Left colon (tissue), 2 donors: Measurements from ENCODE around the gene MYEOV. TPM values are rescaled to one million over a fixed set of nuclear protein-coding genes. Genes with fewer than 3 reads are reported as not detected.

Experiments used
- ATAC-seq: fragments of 200-7000 bp; cut with Tn5 transposase; one replicate; pipeline ENCODE4 v1.9.1; 2020; ENCODE audit warnings: mild to moderate bottlenecking, moderate library complexity
- DNase-seq, 2 donors: peaks; one replicate each; pipeline ENCODE4 v3.0.0-alpha.2; 2020
- intact Hi-C, 2 donors: fragments of 100-400 bp; cut with DNase I in 1 of 2; cut with micrococcal nuclease in 1 of 2; formaldehyde crosslinking; loops; one replicate each; pipeline versions ENCODE4 v1.11.2 to v1.14.0; 2022; cut with DNase I, micrococcal nuclease
- total RNA-seq, 2 donors: library from RNA; stranded (reverse); fragmentation: NEBNext Ultra II Directional; extraction: Animal tissue kit (Norgen Biotek cat#: 25700); gene quantifications; one replicate each; pipeline ENCODE4 v1.2.1, GENCODE V29; 2021
- donor health status: DM: no; HTN: no; CAD: no.
- donor health status: DM: yes; HTN: yes; CAD: no.

The MYEOV gene
- total RNA-seq, 2 donors from 2014 or later: 3.8 to 8.0 TPM

GRCh38 chr11:69309631-69310280, 15.8 kb downstream of the MYEOV start:
- intact Hi-C loops: no loop called here
- no peak for ATAC-seq
- DNase-seq: no peak

- DNase-seq: no peak
- no peak for ATAC-seq
- intact Hi-C loops: no loop called here
These were observed 16.4 kb downstream of the MYEOV start for GRCh38 chr11:69310351-69310750.

DNA sequence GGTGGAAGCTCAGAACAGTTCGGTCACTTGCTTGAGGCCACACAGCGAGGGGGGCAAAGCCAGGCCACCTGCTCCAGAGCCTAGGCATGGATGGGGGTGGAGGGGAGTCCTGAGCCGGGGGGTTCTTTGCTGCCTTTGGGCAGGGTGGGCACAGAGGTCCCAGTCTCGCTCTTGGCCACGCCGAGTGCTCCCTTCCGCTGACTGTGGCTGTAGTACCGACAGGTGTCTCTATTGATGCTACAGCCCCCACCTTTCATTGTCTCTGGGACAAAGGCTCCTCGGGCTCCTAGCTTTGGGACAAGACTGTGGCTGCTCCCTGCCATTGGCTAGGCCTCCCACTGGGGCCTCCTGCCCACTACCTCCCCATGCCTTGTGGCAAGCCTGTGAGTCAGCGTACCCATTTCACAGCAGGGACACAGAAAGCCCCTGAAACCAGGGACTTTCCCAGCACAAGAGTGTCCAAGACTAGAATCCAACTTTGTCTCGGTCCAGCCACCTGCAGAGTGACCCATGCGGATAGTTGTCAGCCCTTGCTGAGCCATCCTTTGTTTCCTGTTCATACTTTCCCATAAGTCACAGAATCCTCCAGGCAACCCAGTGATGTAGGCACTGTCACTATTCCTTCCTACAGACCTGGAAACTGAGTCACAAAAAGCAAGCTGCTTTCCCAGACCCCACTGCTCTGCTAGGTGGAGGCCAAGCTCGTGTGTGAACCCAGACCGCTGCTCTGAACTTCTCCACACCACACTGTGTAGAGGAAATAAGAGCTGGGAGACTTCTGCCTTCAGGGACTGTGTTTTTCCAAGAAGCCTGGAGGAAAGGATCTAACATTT, 17.2 kb downstream of the MYEOV start:
- intact Hi-C loops: no loop called here
- DNase-seq (no peak), ATAC-seq (no peak)

DNA sequence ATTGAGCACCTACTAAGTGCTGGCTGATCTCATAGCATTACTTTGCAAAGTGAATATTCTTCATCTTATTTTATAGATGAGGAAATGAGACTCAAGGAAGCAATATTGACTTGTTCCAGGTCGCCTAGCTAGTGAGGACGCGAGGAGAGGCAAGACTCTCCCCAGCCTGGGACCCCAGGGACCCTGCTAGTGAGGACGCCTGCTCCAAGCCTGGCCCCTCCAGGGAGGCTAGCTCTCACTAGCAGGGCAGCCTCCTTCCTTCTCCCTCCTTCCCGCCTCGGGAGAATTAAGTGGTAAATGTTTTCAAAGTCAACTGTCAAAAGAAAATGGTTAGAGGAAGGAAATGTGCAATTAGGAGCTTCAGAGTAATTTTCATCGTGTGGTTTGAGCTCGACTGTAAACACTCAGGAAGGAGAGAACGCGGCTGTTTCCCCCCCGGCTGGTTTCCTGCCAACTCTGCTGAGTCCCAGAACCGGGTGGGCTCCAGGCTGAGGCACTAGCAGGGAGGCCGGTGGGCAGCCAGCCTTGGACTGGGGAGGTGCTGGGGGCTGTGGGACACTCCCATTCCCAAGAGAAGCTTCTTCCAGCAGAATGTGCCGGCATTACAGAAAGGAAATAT, 17.9 kb downstream of the MYEOV start:
- no peak for ATAC-seq
- peak in 1 of 2 donors; percentile 36 for DNase-seq
- intact Hi-C loops: no loop called here

GRCh38 chr11:69312453-69313404, 18.8 kb downstream of the MYEOV start:
- DNase-seq (no peak), ATAC-seq (no peak)
- intact Hi-C loops: no loop called here

DNA sequence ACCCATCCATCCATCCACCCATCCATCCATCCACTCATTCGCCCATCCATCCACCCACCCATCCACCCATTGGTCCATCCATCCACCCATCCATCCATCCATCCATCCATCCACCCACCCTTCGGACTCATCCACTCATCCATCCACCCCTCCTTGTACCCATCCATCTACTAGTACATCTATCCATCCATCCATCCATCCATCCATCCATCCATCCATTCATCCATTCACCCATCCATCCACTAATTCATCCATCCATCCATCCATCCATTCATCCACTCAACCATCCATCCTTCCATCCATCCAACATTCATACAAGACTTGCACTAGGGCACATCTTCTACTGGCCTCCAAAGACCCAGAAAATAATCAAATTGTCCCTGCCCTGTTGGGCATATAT, 20.0 kb downstream of the MYEOV start:
- intact Hi-C loops: no loop called here
- DNase-seq (no peak), ATAC-seq (no peak)

DNA sequence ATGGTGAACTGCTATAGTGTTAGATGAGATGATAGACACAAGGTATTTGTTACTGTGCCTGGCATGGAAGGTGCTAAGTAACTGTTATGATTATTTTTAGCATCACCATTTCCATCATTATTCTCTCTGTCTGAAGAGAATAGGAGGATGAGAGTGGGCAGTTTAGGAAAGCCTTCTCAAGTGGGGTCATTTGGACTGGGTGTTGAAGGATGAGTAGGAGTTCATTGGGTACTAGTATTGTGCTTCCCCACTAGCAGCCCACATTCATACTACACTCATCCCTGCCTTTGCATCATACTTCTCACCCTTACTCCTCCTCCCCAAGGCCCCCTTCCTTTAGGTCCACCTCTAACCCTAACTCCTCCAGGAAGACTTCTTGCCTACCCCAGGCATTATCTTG, 20.6 kb downstream of the MYEOV start:
- ATAC-seq (no peak), DNase-seq (no peak)
- intact Hi-C loops: no loop called here

DNA sequence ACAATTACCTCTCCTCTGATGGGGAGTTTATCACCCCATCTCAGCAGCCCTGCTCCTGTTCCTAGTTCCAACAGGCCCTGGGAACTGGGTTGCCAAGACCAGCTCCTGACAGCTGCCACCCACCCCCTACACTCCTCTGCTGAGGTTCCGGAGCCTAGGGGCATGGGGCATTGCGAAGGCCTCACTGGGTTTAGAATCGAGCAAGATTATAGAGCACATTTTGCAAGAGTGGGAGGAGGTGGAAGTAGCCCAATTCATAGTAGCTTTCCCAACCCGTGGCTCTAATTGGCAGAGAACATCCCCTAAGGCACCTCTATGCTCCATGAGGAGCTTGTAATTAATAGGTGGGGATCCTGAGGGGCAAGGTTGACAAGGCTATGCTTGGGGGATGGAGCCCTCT, 23.0 kb downstream of the MYEOV start:
- intact Hi-C loops: no loop called here
- ATAC-seq: no peak
- DNase-seq: peak in 1 of 2 donors; percentile 10

- peak in 1 of 2 donors; percentile 1 for DNase-seq
- intact Hi-C loops: no loop called here
- ATAC-seq: no peak
These were observed 23.6 kb downstream of the MYEOV start for GRCh38 chr11:69317401-69318092.

- intact Hi-C loops: no loop called here
- DNase-seq (no peak), ATAC-seq (no peak)
These were observed 24.1 kb downstream of the MYEOV start for GRCh38 chr11:69318093-69318420.

- ATAC-seq (no peak), DNase-seq (peak in 1 of 2 donors; percentile 8)
- intact Hi-C loops: no loop called here
These were observed 25.5 kb downstream of the MYEOV start for GRCh38 chr11:69319255-69320106.

- no peak for ATAC-seq
- intact Hi-C loops: no loop called here
- DNase-seq: no peak
These were observed 26.4 kb downstream of the MYEOV start for GRCh38 chr11:69320326-69320725.

- DNase-seq (peak in 1 of 2 donors; percentile 12), ATAC-seq (no peak)
- intact Hi-C loops: no loop called here
These were observed 27.1 kb downstream of the MYEOV start for GRCh38 chr11:69320756-69321741.

DNA sequence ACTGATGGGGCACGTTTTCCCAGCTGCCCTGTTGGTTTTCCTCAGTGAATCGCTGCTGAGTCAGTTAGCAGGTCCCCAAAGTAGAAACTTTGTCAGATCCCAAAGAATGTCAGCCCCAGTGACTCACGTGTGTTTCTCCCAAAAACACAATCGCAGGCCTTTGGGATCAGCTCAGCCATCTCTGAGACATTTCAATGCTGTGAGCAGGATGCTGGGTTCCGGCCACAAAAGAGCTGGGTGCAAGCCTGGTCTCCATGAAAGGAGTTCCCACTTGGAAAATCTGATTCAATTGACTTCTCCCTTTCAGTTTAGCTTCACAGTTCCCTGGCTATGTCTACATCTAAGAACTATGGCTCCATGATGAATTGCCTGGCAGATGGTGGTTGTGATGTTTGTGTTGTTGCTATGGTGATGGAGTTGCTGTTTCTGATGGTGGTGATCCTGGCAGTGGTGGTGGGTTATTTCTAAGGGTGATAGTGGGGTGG, 28.0 kb downstream of the MYEOV start:
- intact Hi-C loops: no loop called here
- ATAC-seq: no peak
- DNase-seq: no peak

DNA sequence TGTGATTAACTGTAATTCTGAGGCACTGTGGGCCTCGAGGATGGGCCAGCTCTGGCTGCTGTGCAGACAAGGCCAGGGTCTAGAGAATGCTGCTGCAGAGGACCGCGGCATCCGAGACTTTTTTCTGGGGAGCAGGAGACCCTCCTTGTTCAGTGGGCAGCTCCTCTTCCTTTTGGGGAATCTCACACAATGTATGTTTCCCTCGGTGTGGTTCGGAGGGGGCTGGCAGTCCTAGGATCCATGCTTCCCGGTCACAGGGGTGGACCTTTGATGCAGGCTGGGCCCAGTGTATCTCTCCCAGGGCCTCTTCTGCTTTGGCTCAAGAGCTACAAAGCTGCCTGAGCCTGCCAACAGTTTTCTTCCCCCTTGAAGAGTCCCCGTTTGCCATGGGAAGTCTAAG, 31.5 kb downstream of the MYEOV start:
- DNase-seq: peak in 1 of 2 donors; percentile 11
- intact Hi-C loops: no loop called here
- no peak for ATAC-seq

DNA sequence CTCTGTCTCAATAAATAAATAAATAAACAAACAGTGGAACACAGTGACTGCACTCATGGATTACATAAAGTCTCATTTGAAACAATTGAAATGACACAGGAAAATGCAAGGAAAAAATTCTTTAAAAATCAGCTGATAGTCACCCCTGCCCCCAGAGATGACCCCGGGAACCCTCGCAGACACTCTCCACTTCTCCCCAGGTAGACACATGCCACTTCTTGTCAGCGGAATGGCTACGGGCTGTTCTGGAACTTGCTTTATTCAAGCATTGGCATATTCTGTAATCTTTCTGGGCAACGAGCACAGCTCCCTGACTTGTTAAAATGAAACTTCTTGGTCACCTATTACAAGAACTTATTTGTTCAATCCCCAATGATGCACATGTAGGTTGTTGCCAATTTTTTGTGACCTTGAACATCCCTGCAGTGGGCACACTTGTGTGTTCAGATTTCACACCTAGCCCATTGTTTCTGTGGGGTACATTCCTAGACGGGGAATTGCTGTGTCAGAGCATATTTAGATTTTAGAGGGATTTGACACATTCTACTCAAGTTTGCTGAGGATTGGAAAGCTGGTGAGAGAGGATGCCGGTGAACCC, 32.8 kb downstream of the MYEOV start:
- intact Hi-C loops: no loop called here
- DNase-seq (peak in 1 of 2 donors; percentile 16), ATAC-seq (no peak)
